Midbrain (tissue), 1 donor: ENCODE data around the gene GPC6.
"Not testable (repeated sequence)": the region's sequence is repeated elsewhere in the genome, so short reads cannot be mapped to it uniquely, and the experiment has no call there.

ENCODE experiments used
- DNase-seq: peaks from one replicate; lab custom pipeline; 2025; lab: John Stamatoyannopoulos, UW

GPC6 gene

GRCh38 chr13:94324767-94325540 lies 1098.3 kb downstream of the GPC6 start:
- no peak for DNase-seq

GRCh38 chr13:94325650-94326049 lies 1099.0 kb downstream of the GPC6 start:
- no peak for DNase-seq

GRCh38 chr13:94327318-94327717 lies 1100.7 kb downstream of the GPC6 start:
- DNase-seq: no peak

- DNase-seq: no peak
Observed at GRCh38 chr13:94328381-94329041, 1101.9 kb downstream of the GPC6 start.

GRCh38 chr13:94329277-94329676 lies 1102.7 kb downstream of the GPC6 start:
- no peak for DNase-seq

- no peak for DNase-seq
Observed at GRCh38 chr13:94329754-94330551, 1103.3 kb downstream of the GPC6 start.

- DNase-seq: no peak
Observed at GRCh38 chr13:94330552-94331071, 1104.0 kb downstream of the GPC6 start.

GRCh38 chr13:94331281-94331680 lies 1104.7 kb downstream of the GPC6 start:
- no peak for DNase-seq

- no peak for DNase-seq
Observed at GRCh38 chr13:94332359-94333096, 1105.9 kb downstream of the GPC6 start.

- no peak for DNase-seq
Observed at GRCh38 chr13:94333131-94333820, 1106.7 kb downstream of the GPC6 start.

GRCh38 chr13:94335761-94336526 lies 1109.3 kb downstream of the GPC6 start:
- DNase-seq: no peak

GRCh38 chr13:94339116-94339687 lies 1112.6 kb downstream of the GPC6 start:
- no peak for DNase-seq

- DNase-seq: no peak
Observed at GRCh38 chr13:94342436-94343242, 1116.0 kb downstream of the GPC6 start.

- no peak for DNase-seq
Observed at GRCh38 chr13:94343243-94343585, 1116.6 kb downstream of the GPC6 start.

GRCh38 chr13:94343687-94344086 lies 1117.1 kb downstream of the GPC6 start:
- not testable (repeated sequence) for DNase-seq

GRCh38 chr13:94344126-94344818 lies 1117.7 kb downstream of the GPC6 start:
- DNase-seq: no peak

- DNase-seq: no peak
Observed at GRCh38 chr13:94345374-94346195, 1119.0 kb downstream of the GPC6 start.
